IPS-18a (cell line): ENCODE data around the gene PAGE1.

ENCODE experiments used
- H3K27ac ChIP-seq: one replicate; pipeline ENCODE4 v1.5.1; 2013; ENCODE audit warnings: low read length
- H3K27me3 ChIP-seq: one replicate; pipeline ENCODE4 v1.6.1; 2013; ENCODE audit warnings: mild to moderate bottlenecking, low read length; ENCODE audit not compliant: control insufficient read depth, insufficient read depth
- H3K36me3 ChIP-seq: one replicate; pipeline ENCODE4 v1.6.1; 2013; ENCODE audit warnings: low read depth, low read length; ENCODE audit not compliant: control insufficient read depth
- H3K4me1 ChIP-seq: one replicate; pipeline ENCODE4 v1.6.1; 2013; ENCODE audit warnings: low read depth, low read length; ENCODE audit not compliant: control insufficient read depth
- H3K4me3 ChIP-seq: one replicate; pipeline ENCODE4 v1.5.1; 2013; ENCODE audit warnings: low read length
- H3K9ac ChIP-seq: one replicate; pipeline ENCODE4 v1.6.1; 2013; ENCODE audit warnings: mild to moderate bottlenecking, low read length, moderate library complexity
- H3K9me3 ChIP-seq: one replicate; pipeline ENCODE4 v1.6.1; 2013; ENCODE audit warnings: low read depth, low read length; ENCODE audit not compliant: control insufficient read depth

PAGE1 gene

DNA sequence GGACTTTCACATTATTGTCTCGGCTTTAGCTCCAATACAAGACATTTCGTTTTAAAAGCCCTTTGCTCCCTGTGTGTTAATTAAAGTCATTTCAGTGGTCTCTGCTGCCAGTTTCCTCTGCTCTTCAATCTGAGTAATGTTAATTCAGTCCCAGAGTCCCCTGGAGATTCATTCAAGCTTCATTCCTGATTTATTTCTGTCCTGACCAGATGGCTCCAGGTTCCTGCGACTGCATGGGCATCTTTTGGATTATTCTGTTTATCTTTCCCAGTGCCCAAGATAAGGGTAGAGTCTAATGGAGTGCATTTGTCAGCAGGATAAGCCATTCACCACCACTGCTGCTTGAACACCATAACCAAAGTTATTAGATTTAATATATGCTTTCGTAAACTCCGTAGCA, 6.1 kb upstream of the PAGE1 start:
- no peaks in the 10 kb centered on the region for H3K27me3 ChIP-seq
- no peaks in the 10 kb centered on the region for H3K36me3 ChIP-seq
- peaks cover 7% of the 10 kb centered on the region for H3K9me3 ChIP-seq
- no peaks in the 10 kb centered on the region for H3K4me1 ChIP-seq
- no peak overlapping the region for H3K9ac ChIP-seq
- no peak overlapping the region for H3K4me3 ChIP-seq
- no peak overlapping the region for H3K27ac ChIP-seq

DNA sequence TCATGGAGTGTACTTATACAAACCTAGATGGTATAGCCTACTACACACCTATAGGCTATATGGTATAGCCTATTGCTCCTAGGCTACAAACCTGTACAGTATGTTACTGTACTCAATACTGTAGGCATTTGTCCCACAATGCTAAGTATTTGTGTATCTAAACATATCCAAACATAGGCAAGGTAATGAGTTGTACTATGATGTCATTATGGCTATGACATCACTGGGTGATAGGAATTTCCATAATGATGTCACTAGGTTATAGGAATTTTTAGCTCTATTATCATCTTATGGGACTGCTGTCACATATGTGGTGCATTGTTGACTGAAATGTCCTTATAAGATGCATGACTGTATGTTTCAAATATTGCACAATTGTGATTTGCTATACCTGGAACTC, 5.5 kb upstream of the PAGE1 start:
- Histone ChIP-seq H3K36me3 (no peaks in the 10 kb centered on the region), H3K9me3 (peaks cover 7% of the 10 kb centered on the region), H3K9ac (no peak overlapping the region), H3K4me1 (no peaks in the 10 kb centered on the region), H3K27ac (no peak overlapping the region), H3K27me3 (no peaks in the 10 kb centered on the region), H3K4me3 (no peak overlapping the region)

DNA sequence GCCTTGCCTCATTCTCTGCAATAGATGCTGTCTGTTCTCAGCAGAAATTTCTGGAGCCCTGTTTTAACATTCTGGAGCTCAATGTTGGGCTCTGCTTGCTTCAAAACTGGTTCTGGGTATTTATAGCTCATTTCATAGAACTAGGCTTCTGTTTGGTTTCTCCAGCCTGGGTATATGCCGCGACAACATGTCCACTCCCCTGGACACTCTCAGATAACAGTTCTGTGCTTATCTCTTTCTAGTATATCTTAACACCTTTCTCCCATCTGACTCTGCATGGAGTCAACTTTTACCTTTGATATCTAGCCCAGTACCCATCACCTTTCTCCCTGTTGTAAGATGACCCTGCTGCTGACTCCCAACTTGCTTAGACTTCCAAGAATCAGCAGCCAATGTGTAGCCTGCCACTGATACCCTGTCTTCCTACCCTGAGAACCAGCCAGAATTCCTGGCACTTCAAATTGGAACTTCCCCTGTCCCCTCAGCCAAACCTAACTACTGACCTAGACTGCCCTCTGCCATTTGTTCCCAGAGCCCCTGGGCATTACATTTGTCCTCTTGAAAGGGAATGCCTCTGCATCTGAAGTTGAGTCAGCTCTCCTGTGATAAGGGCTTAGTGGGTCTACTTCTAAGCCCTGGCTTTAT, 20.6 kb downstream of the PAGE1 start:
- Histone ChIP-seq H3K4me1 (no peaks in the 10 kb centered on the region), H3K36me3 (no peaks in the 10 kb centered on the region), H3K27me3 (no peaks in the 10 kb centered on the region), H3K27ac (no peak overlapping the region), H3K9me3 (peaks cover 15% of the 10 kb centered on the region), H3K9ac (no peak overlapping the region), H3K4me3 (no peak overlapping the region)

DNA sequence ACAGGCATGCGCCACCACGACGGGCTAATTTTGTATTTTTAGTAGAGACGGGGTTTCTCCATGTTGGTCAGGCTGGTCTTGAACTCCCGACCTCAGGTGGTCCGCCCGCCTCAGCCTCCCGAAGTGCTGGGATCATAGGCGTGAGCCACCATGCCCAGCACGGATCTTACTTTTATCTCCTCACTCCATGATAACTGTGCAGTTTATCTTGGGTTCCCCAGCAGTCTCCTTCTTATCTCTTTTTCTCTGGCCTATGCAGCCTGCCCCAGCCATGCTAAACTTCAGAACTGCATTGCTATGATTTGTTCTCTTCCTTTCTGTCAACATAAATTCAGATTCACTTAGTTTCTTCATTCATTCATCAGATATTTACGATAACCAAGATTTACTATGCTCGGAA, 22.4 kb downstream of the PAGE1 start:
- Histone ChIP-seq H3K27me3 (no peaks in the 10 kb centered on the region), H3K9me3 (peaks cover 15% of the 10 kb centered on the region), H3K4me1 (no peaks in the 10 kb centered on the region), H3K36me3 (no peaks in the 10 kb centered on the region), H3K9ac (no peak overlapping the region), H3K27ac (no peak overlapping the region), H3K4me3 (no peak overlapping the region)

DNA sequence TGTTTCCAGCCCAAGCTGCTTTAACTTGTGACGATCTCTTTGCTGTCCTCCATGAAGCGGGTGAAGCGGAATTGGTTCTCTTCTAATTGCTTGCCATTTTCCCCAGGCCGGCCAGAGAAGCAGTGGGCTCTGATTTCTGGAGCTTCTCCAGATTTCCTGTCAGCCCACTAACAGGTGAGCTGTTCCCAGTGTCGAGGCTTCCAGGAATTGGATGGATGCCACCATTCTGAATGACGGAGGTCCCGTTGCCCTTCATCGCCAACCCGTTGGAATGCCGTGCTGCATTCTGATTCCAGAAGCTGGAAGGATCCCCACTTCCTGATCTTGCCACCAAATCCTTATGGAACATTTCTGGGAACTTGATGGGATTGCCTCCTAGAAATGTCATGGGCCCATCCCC, 31.0 kb downstream of the PAGE1 start:
- Histone ChIP-seq H3K9ac (no peak overlapping the region), H3K9me3 (peaks cover 5% of the 10 kb centered on the region), H3K27me3 (no peaks in the 10 kb centered on the region), H3K4me1 (no peaks in the 10 kb centered on the region), H3K27ac (no peak overlapping the region), H3K36me3 (no peaks in the 10 kb centered on the region), H3K4me3 (no peak overlapping the region)

DNA sequence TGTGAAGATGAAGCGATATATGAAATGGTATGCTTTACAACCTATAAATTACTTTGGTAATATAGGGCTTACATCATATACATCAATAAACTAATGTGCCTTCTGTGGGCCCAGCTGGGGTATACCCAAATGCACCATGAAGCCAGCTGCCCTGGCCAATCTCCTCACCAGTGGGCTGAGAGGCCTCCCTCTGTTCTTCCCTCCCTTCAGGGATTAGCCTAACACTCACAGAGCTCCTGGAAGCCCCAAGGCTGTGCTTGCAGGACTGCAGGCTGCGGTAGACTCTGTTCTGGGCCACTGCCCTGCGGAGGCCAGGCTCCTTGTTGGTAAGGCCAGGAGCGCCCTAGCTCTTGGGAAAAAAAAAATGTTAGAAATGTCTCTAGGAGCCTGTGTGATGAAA, 33.9 kb downstream of the PAGE1 start:
- Histone ChIP-seq H3K4me3 (no peak overlapping the region), H3K36me3 (no peaks in the 10 kb centered on the region), H3K27me3 (no peaks in the 10 kb centered on the region), H3K27ac (no peak overlapping the region), H3K9me3 (peaks cover under 1% of the 10 kb centered on the region), H3K4me1 (no peaks in the 10 kb centered on the region), H3K9ac (no peak overlapping the region)

DNA sequence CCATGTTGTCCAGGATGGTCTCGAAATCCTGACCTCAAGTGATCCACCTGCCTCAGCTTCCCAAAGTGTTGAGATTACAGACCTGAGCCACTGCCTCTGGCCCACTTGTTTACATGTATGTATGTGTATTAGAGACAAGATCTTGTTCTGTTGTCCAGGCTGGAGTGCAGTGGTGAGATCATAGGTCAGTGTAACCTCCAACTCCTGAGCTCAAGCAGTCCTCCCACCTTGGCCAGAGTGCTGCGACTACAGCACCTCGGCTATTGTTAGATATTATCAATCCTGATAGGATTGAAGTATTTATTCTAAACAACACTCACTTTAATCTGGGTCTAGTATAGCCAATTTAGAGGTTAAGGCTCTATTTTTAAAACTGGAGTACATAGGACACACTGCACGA, 36.0 kb downstream of the PAGE1 start:
- Histone ChIP-seq H3K4me1 (no peaks in the 10 kb centered on the region), H3K27ac (no peak overlapping the region), H3K36me3 (no peaks in the 10 kb centered on the region), H3K27me3 (no peaks in the 10 kb centered on the region), H3K4me3 (no peak overlapping the region), H3K9me3 (peaks cover 7% of the 10 kb centered on the region), H3K9ac (no peak overlapping the region)

DNA sequence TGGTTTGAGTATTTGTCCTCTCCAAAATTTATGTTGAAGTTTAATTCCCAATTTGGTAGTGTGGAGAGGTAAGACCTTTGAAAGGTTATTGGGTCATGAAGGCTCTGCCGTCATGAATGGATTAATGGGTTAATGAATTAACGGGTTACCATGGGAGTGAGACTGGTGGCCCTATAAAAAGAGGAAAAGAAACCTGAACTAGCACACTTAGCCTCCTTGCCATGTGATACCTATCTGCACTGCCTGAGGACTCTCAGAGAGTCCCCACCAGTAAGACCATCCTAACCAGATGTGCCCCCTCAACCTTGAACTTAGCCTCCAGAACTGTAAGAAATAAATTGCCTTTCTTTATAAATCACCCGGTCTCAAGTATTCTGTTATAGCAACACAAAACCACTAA, 39.3 kb downstream of the PAGE1 start:
- H3K27ac ChIP-seq: no peak overlapping the region
- peaks cover 12% of the 10 kb centered on the region for H3K9me3 ChIP-seq
- no peaks in the 10 kb centered on the region for H3K4me1 ChIP-seq

DNA sequence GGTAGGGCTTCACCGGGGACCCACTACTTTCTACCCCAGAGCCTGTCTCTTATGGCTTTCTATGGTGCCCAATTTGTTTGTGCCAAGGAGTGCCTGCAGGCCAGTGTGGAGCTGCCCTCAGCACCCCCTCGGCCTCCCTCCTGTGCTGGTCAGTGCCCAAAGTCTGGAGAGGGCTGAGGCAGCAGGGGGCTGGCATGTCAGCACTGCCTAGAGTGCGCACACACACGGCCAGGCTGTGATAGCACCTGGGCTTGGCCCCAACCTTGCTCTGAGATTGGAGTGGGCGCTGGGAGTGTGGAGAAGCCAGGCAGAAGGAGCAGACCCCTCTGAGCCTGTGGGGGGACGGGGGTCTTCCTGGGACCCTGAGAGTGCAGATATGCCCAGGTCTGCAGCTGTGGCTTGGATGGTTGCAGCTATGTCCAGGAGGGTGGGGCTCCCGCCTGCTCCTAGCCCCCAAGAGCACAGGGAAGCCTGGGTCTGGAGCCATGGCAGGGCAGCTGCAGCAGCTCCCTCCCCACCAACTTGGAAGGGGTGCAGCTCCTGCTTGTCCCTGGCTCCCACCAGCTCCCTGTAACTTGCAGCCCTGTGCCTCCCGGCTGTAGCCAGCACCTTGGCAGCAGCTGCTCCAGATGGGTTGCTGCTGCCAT, 50.7 kb downstream of the PAGE1 start:
- no peaks in the 10 kb centered on the region for H3K4me1 ChIP-seq
- no peaks in the 10 kb centered on the region for H3K27me3 ChIP-seq
- H3K36me3 ChIP-seq: no peaks in the 10 kb centered on the region
- H3K4me3 ChIP-seq: no peak overlapping the region
- H3K9ac ChIP-seq: no peak overlapping the region
- H3K9me3 ChIP-seq: peaks cover 16% of the 10 kb centered on the region
- H3K27ac ChIP-seq: no peak overlapping the region

More for the DNA sequence above, 39.3 kb downstream of the PAGE1 start:
- no peaks in the 10 kb centered on the region for H3K27me3 ChIP-seq
- H3K36me3 ChIP-seq: no peaks in the 10 kb centered on the region
- H3K9ac ChIP-seq: no peak overlapping the region
- H3K4me3 ChIP-seq: no peak overlapping the region
